Breast epithelium (tissue), 4 donors: Measurements from ENCODE around the gene WNT1. TPM values are rescaled to one million over a fixed set of nuclear protein-coding genes. Genes with fewer than 3 reads are reported as not detected.

Experiments
- DNase-seq, 2 donors: peaks; one replicate each; pipeline ENCODE4 v3.0.0-alpha.2; 2019; ENCODE audit warnings: low spot score in 2 of 2
- H3K27ac ChIP-seq, 2 donors: fragments of 200-600 bp; sonication (generic) in 1 of 2; one replicate each; pipeline ENCODE4 v1.5.1; 2016 to 2019; ENCODE audit warnings: mild to moderate bottlenecking in 1 of 2
- H3K27me3 ChIP-seq, 2 donors: fragments of 200-600 bp; sonication (generic) in 1 of 2; one replicate each; pipeline versions ENCODE4 v1.5.1 to v1.6.0; 2017 to 2019; ENCODE audit warnings: control low read depth in 1 of 2, mild to moderate bottlenecking in 1 of 2
- H3K36me3 ChIP-seq: fragments of 200-600 bp; one replicate; pipeline ENCODE4 v1.5.1; 2019
- H3K4me1 ChIP-seq, 2 donors: fragments of 200-600 bp; sonication (generic); one replicate each; pipeline ENCODE4 v1.5.1; 2016 to 2019; ENCODE audit warnings: control low read depth in 1 of 2
- H3K4me3 ChIP-seq, 3 donors: fragments of 200-600 bp; sonication (generic); 1 replicate in 2 of 3; 2 replicates in 1 of 3; pipeline ENCODE4 v1.5.1; 2016 to 2019; ENCODE audit warnings: mild to moderate bottlenecking in 3 of 3, moderate library complexity in 2 of 3
- H3K9me3 ChIP-seq, 2 donors: fragments of 200-600 bp; sonication (generic) in 1 of 2; one replicate each; pipeline ENCODE4 v1.5.1; 2016 to 2019; ENCODE audit warnings: control low read depth in 1 of 2
- CTCF ChIP-seq, 3 donors: fragments of 450-650 bp; IDR thresholded peaks; one replicate each; pipeline ENCODE4 v1.5.1; 2016 to 2017; ENCODE audit warnings: antibody characterized with exemption in 3 of 3, mild to moderate bottlenecking in 3 of 3, moderate library complexity in 3 of 3
- POLR2A ChIP-seq: fragments of 450-650 bp; IDR thresholded peaks from one replicate; pipeline ENCODE4 v1.6.1; 2016; ENCODE audit warnings: antibody characterized with exemption, mild to moderate bottlenecking, moderate library complexity
- POLR2AphosphoS5 ChIP-seq, 3 donors: sonication (generic); formaldehyde crosslinking; IDR thresholded peaks; one replicate each; pipeline ENCODE4 v1.6.1; 2017; ENCODE audit warnings: antibody characterized with exemption in 3 of 3
- intact Hi-C: fragments of 100-400 bp; cut with DNase I; formaldehyde crosslinking; loops from one replicate; pipeline ENCODE4 v1.15.1; 2023; ENCODE audit warnings: low total_unique reads
- total RNA-seq, 3 donors: library from RNA; depleted of rRNA; stranded (reverse); fragments of >200 nt; gene quantifications; one replicate each; pipeline ENCODE4 v1.1.0, GENCODE V29; 2016

Gene WNT1
- total RNA-seq, 3 donors from 2014 or later = not detected

GRCh38 chr12:48934312-48934706 lies 43.8 kb upstream of the WNT1 start:
- DNase-seq = no peak
- Histone ChIP-seq H3K36me3 (no peaks in the 10 kb centered on the region), H3K4me1 (no peaks in the 10 kb centered on the region), H3K4me3 (no peak overlapping the region), H3K9me3 (no peaks in the 10 kb centered on the region), H3K27me3 (no peaks in the 10 kb centered on the region), H3K27ac (no peak overlapping the region)
- intact Hi-C loops = no loop called here
- TF ChIP-seq POLR2A (no peak), CTCF (IDR thresholded peaks at IDR 0.05) (no peak), POLR2AphosphoS5 (IDR thresholded peaks at IDR 0.05) (no peak)

GRCh38 chr12:48936379-48936979 lies 41.6 kb upstream of the WNT1 start:
- Histone ChIP-seq H3K27me3 (no peaks in the 10 kb centered on the region), H3K4me3 (no peak overlapping the region), H3K9me3 (no peaks in the 10 kb centered on the region), H3K4me1 (no peaks in the 10 kb centered on the region), H3K36me3 (no peaks in the 10 kb centered on the region), H3K27ac (no peak overlapping the region)
- DNase-seq = peak; percentile 24 to 66
- intact Hi-C loops = no loop called here
- TF ChIP-seq POLR2A = no peak
- TF ChIP-seq POLR2AphosphoS5 (IDR thresholded peaks at IDR 0.05) = no peak
- peak; percentile 21 to 59 (median 54) for TF ChIP-seq CTCF (IDR thresholded peaks at IDR 0.05)

- Histone ChIP-seq H3K4me1 (no peaks in the 10 kb centered on the region), H3K36me3 (no peaks in the 10 kb centered on the region), H3K4me3 (no peak overlapping the region), H3K9me3 (no peaks in the 10 kb centered on the region), H3K27ac (no peak overlapping the region), H3K27me3 (no peaks in the 10 kb centered on the region)
- TF ChIP-seq CTCF (IDR thresholded peaks at IDR 0.05) (no peak), POLR2A (no peak), POLR2AphosphoS5 (IDR thresholded peaks at IDR 0.05) (no peak)
- no peak for DNase-seq
- intact Hi-C loops = no loop called here
Observed at GRCh38 chr12:48937170-48937569, 41.0 kb upstream of the WNT1 start.

GRCh38 chr12:48938805-48939204 lies 39.3 kb upstream of the WNT1 start:
- Histone ChIP-seq H3K4me3 (no peak overlapping the region), H3K27me3 (no peaks in the 10 kb centered on the region), H3K27ac (no peak overlapping the region), H3K36me3 (no peaks in the 10 kb centered on the region), H3K9me3 (no peaks in the 10 kb centered on the region), H3K4me1 (no peaks in the 10 kb centered on the region)
- intact Hi-C loops = no loop called here
- DNase-seq = no peak
- no peak for TF ChIP-seq CTCF (IDR thresholded peaks at IDR 0.05)
- no peak for TF ChIP-seq POLR2A
- TF ChIP-seq POLR2AphosphoS5 (IDR thresholded peaks at IDR 0.05) = no peak

GRCh38 chr12:48940181-48940580 lies 37.9 kb upstream of the WNT1 start:
- Histone ChIP-seq H3K9me3 (no peaks in the 10 kb centered on the region), H3K36me3 (no peaks in the 10 kb centered on the region), H3K27ac (no peak overlapping the region), H3K4me1 (no peaks in the 10 kb centered on the region), H3K4me3 (no peak overlapping the region), H3K27me3 (no peaks in the 10 kb centered on the region)
- TF ChIP-seq CTCF (IDR thresholded peaks at IDR 0.05) = no peak
- no peak for TF ChIP-seq POLR2A
- TF ChIP-seq POLR2AphosphoS5 (IDR thresholded peaks at IDR 0.05) = no peak
- no peak for DNase-seq
- intact Hi-C loops = no loop called here
